ENCODE data around the gene TIMELESS.
"Not testable (repeated sequence)": the region's sequence is repeated elsewhere in the genome, so short reads cannot be mapped to it uniquely, and the experiment has no call there.

The TIMELESS gene

GRCh38 chr12:56408799-56409417 lies 40.3 kb downstream of the TIMELESS start:
- no peak for DNase-seq (ENCODE audit: low spot score)

- DNase-seq (ENCODE audit: low spot score) = not testable (repeated sequence)
These were observed 45.0 kb downstream of the TIMELESS start for GRCh38 chr12:56404227-56404626.

GRCh38 chr12:56401612-56402011 lies 47.6 kb downstream of the TIMELESS start:
- not testable (repeated sequence) for DNase-seq (ENCODE audit: low spot score)

GRCh38 chr12:56401125-56401524 lies 48.1 kb downstream of the TIMELESS start:
- DNase-seq (ENCODE audit: low spot score) = not testable (repeated sequence)

- not testable (repeated sequence) for DNase-seq (ENCODE audit: low spot score)
These were observed 49.8 kb downstream of the TIMELESS start for GRCh38 chr12:56399466-56399865.

DNA sequence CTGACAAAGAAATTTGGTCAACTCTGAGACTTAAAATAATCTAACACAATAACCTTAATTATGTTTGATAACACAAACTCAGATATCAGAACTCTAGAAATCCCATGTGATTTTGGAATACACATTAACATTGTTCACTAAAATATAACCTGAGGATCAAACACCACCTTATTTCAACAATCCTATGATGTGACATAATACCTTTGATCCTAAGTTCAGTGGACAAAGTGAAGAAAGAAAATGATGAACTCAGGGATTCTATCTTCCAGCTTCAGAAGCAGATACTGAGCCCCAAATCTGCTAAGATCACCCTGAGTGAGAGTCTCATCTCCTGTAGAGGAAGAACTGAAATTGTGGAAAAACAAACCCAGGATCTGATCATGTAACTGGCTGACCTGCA lies 50.9 kb downstream of the TIMELESS start:
- no peak for DNase-seq (ENCODE audit: low spot score)

- DNase-seq (ENCODE audit: low spot score) = no peak
These were observed 56.9 kb downstream of the TIMELESS start for GRCh38 chr12:56392331-56392730.

DNA sequence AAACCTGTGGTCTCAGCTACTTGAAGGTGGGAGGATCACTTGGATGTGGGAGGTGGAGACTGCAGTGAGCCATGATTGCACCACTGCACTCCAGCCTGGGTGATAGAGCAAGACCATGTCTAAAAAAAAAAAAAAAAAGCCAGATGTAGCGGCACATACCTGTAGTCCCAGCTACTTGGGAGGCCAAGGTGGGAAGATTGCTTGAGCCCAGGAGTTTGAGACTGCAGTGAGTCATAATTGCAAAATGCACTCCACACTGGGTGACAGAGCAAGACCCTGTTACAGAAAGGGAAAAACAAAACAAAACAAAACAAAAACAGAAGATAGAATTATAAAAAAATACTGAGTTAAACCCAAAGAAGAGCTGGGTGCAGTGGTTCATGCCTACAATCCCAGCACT lies 57.5 kb downstream of the TIMELESS start:
- DNase-seq (ENCODE audit: low spot score) = no peak

DNA sequence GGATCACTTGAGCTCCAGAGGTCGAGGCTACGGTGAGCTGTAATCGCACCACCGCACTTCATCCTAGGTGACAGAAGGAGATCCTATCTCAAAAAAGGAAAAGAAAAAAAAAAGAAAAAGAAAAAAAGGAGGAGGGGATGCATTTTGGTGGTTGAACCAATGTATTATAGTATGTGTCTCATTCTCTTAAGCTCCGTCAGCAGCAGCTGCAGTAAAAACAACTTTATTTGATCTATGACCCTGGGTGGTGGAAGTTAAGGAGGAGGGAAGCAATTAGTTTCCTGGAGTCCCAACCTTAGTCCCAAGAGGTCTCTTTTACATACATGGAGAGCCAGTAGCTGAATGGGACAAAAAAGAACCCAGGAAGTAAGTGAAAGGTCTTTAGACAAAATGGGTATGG lies 59.8 kb downstream of the TIMELESS start:
- DNase-seq (ENCODE audit: low spot score) = no peak

DNA sequence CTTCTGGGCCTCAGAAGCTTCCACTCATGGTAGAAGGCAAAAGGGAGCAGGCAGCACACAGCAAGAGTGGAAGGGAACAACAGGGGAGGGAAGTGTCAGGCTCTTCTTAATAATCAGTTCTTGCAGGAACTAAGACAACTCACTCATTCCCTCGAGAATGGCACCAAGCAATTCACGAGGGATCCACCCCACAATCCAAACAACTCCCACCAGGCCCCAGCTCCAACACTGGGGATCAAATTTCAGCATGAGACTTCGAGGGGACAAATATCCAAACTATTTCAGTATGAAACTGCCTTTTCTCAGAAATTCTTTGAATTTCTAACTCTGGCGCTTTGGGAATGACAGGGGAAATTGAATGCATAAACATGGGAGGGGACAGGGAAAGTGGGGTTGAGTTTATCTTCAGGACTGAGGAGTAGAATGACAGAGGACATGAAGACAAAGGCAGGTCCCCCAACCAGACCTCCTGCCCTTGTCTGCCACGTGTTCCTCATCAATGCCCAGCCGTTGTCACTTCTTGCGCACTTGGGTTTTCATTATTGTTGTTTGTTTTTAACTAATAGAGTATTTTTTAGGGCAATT lies 62.0 kb downstream of the TIMELESS start:
- no peak for DNase-seq (ENCODE audit: low spot score)

GRCh38 chr12:56385873-56386272 lies 63.4 kb downstream of the TIMELESS start:
- DNase-seq (ENCODE audit: low spot score) = no peak

- no peak for DNase-seq (ENCODE audit: low spot score)
These were observed 66.6 kb downstream of the TIMELESS start for GRCh38 chr12:56382611-56383010.

DNA sequence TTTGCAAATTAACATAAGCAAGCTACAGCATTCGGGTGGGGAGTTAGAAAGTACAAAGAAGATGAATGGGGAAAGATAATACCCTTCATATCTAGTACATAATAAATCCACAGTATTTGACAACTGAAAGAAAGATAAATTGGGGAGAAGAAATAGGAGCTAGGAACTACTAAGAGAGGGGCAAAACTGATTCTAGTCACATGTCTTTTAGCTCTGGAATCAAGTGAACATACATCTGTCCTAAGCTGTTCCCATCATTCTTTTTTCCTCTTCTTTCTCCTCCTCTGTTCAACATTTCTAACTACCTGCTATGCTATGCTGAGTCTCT lies 71.3 kb downstream of the TIMELESS start:
- DNase-seq (ENCODE audit: low spot score) = no peak

DNA sequence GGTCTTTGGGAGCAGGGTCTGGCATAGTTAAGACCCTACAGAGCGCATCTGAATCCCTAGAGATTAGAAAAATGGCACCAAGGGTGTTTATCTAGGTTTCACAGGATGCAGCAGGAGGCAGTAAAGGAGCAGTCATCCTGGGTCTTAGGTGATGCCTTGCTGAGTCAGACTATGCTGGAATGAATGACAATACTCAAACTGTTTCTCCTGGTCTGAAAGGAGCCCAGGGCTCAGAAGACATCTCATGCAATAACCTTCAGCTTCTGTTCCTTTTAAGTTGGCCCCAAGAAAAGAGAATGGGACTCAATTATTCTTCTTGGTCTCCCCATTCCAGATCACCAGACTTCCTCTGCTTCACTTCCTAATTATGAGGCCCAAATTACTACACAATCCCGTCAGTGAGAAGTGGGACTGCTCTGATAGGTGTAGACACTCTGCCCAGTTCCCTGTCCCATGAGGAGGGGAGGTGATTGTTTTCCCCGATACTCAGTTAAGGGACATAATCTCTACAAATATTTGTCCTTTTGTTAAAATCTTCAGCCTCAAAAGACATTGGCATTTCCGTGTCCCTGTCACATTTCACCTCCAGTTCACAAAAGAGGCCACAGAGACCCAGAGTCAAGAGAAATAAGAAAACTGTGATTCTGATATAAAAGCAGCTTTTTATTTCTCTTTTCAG lies 71.8 kb downstream of the TIMELESS start:
- DNase-seq (ENCODE audit: low spot score) = peak; percentile 44

DNA sequence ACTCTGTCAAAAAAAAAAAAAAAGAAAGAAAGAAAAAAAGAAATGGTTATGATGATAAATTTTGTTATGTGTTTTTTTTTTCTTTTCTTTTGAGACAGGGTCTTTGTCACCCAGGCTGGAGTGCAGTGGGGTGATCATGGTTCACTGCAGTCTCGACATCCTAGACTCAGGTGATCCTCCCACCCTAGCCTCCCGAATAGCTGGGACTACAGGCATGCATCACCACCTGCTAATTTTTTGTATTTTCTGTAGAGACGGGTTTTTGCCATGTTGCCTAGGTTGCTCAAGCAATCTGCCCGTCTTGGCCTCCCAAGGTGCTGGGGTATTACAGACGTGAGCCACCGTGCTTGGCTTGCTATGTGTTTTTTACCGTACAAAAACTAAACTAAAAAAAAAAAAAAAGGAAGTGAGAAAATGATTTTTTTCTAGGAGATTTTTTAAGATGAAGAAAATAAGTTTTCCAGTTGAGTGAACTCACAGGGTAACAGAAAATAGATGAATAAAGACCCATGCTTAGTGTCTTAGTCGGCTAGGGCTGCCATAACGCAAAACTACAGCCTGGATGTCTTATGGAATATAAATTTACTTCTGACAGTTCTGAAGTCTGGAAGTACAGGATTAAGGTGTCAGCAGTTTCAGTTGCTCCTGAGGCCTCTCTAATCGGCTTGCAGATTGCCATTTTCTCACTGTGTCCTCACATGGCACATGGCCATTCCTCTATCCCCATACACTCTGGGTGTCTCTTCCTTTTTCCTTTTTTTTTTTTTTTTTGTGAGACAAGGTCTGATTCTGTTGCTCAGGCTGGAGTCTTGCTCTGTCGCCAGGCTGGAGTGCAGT lies 73.4 kb downstream of the TIMELESS start:
- no peak for DNase-seq (ENCODE audit: low spot score)

GRCh38 chr12:56374726-56375597 lies 74.3 kb downstream of the TIMELESS start:
- DNase-seq (ENCODE audit: low spot score) = no peak

DNA sequence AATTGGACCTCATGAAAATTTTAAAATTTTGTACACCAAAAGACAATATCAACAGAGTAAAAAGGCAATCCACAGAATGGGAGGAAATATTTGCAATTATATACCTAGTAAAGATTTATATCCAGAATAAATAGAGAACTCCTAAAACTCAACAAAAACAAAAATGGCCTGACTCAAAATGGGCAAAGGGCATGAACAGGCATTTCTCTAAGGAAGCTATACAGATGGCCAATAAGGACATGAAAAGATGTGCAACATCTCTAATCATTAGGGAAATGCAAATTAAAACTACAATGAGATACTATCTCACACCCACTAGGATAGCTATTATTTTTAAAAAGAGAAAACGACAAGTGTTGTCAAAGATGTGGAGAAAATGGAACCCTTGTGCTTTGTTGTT lies 75.7 kb downstream of the TIMELESS start:
- DNase-seq (ENCODE audit: low spot score) = no peak

- DNase-seq (ENCODE audit: low spot score) = no peak
These were observed 82.3 kb downstream of the TIMELESS start for GRCh38 chr12:56366948-56367347.

Measured in hematopoietic multipotent progenitor cell treated with erythropoietin and hydrocortisone succinate and interleukin-3 and kit ligand, for 15 days (in vitro differentiated cells).